NT2/D1 (cell line): ENCODE data around the gene STH.

Source experiments
- DNase-seq: peaks from one replicate; pipeline ENCODE4 v3.0.0-alpha.2; 2011; ENCODE audit warnings: low read depth, low spot score
- H3K27me3 ChIP-seq: 2 replicates; pipeline ENCODE4 v1.6.0; 2011; ENCODE audit warnings: mild to moderate bottlenecking; ENCODE audit not compliant: insufficient read length, insufficient read depth
- H3K36me3 ChIP-seq: 2 replicates; pipeline ENCODE4 v1.6.1; 2011; ENCODE audit warnings: mild to moderate bottlenecking, low read length, mixed read lengths; ENCODE audit not compliant: insufficient read depth, insufficient read length
- H3K4me1 ChIP-seq: 2 replicates; pipeline ENCODE4 v1.5.1; 2011; ENCODE audit not compliant: insufficient read depth, insufficient read length
- H3K4me3 ChIP-seq: 2 replicates; pipeline ENCODE4 v1.5.1; 2011; ENCODE audit warnings: low read depth; ENCODE audit not compliant: insufficient read length
- H3K9ac ChIP-seq: 2 replicates; pipeline ENCODE4 v1.6.0; 2011; ENCODE audit warnings: low read depth; ENCODE audit not compliant: insufficient read length
- H3K9me3 ChIP-seq: 2 replicates; pipeline ENCODE4 v1.5.1; 2011; ENCODE audit warnings: mild to moderate bottlenecking, low read length; ENCODE audit not compliant: insufficient read depth
- SUZ12 ChIP-seq: IDR thresholded peaks from 2 replicates; pipeline ENCODE4 v1.6.1; 2011; ENCODE audit not compliant: insufficient read length, insufficient read depth; ENCODE audit errors: extremely low read depth
- YY1 ChIP-seq: IDR thresholded peaks from 2 replicates; pipeline ENCODE4 v1.6.1; 2011; ENCODE audit not compliant: insufficient read length, insufficient read depth
- ZNF274 ChIP-seq: IDR thresholded peaks from 2 replicates; pipeline ENCODE4 v1.6.1; 2011; ENCODE audit warnings: mild to moderate bottlenecking, low read depth, low read length

Gene STH

DNA sequence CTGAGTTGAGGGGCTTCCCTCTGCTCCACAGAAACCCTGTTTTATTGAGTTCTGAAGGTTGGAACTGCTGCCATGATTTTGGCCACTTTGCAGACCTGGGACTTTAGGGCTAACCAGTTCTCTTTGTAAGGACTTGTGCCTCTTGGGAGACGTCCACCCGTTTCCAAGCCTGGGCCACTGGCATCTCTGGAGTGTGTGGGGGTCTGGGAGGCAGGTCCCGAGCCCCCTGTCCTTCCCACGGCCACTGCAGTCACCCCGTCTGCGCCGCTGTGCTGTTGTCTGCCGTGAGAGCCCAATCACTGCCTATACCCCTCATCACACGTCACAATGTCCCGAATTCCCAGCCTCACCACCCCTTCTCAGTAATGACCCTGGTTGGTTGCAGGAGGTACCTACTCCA lies 26.0 kb downstream of the STH start:
- no peak for DNase-seq
- H3K27me3 ChIP-seq, result no peaks in the 10 kb centered on the region
- peaks cover 23% of the 10 kb centered on the region for H3K4me1 ChIP-seq
- H3K36me3 ChIP-seq, result peaks cover 42% of the 10 kb centered on the region
- H3K9me3 ChIP-seq, result no peaks in the 10 kb centered on the region
- H3K4me3 ChIP-seq, result no peak overlapping the region
- no peak overlapping the region for H3K9ac ChIP-seq
- no peak for TF ChIP-seq SUZ12
- TF ChIP-seq ZNF274, result no peak
- TF ChIP-seq YY1, result no peak

DNA sequence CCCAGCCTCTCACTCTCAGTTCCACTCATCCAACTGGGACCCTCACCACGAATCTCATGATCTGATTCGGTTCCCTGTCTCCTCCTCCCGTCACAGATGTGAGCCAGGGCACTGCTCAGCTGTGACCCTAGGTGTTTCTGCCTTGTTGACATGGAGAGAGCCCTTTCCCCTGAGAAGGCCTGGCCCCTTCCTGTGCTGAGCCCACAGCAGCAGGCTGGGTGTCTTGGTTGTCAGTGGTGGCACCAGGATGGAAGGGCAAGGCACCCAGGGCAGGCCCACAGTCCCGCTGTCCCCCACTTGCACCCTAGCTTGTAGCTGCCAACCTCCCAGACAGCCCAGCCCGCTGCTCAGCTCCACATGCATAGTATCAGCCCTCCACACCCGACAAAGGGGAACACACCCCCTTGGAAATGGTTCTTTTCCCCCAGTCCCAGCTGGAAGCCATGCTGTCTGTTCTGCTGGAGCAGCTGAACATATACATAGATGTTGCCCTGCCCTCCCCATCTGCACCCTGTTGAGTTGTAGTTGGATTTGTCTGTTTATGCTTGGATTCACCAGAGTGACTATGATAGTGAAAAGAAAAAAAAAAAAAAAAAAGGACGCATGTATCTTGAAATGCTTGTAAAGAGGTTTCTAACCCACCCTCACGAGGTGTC lies 26.6 kb downstream of the STH start:
- Histone ChIP-seq H3K4me3 (no peak overlapping the region), H3K27me3 (no peaks in the 10 kb centered on the region), H3K9me3 (no peaks in the 10 kb centered on the region), H3K9ac (no peak overlapping the region), H3K36me3 (peaks cover 48% of the 10 kb centered on the region), H3K4me1 (peaks cover 23% of the 10 kb centered on the region)
- DNase-seq, result no peak
- TF ChIP-seq ZNF274 (no peak), YY1 (no peak), SUZ12 (no peak)

DNA sequence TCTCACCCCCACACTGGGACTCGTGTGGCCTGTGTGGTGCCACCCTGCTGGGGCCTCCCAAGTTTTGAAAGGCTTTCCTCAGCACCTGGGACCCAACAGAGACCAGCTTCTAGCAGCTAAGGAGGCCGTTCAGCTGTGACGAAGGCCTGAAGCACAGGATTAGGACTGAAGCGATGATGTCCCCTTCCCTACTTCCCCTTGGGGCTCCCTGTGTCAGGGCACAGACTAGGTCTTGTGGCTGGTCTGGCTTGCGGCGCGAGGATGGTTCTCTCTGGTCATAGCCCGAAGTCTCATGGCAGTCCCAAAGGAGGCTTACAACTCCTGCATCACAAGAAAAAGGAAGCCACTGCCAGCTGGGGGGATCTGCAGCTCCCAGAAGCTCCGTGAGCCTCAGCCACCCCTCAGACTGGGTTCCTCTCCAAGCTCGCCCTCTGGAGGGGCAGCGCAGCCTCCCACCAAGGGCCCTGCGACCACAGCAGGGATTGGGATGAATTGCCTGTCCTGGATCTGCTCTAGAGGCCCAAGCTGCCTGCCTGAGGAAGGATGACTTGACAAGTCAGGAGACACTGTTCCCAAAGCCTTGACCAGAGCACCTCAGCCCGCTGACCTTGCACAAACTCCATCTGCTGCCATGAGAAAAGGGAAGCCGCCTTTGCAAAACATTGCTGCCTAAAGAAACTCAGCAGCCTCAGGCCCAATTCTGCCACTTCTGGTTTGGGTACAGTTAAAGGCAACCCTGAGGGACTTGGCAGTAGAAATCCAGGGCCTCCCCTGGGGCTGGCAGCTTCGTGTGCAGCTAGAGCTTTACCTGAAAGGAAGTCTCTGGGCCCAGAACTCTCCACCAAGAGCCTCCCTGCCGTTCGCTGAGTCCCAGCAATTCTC lies 27.4 kb downstream of the STH start:
- no peak overlapping the region for H3K4me3 ChIP-seq
- no peak overlapping the region for H3K9ac ChIP-seq
- H3K9me3 ChIP-seq, result no peaks in the 10 kb centered on the region
- peaks cover 55% of the 10 kb centered on the region for H3K36me3 ChIP-seq
- TF ChIP-seq YY1 (no peak), SUZ12 (no peak), ZNF274 (no peak)
- H3K4me1 ChIP-seq, result peaks cover 18% of the 10 kb centered on the region
- DNase-seq, result no peak
- H3K27me3 ChIP-seq, result no peaks in the 10 kb centered on the region

DNA sequence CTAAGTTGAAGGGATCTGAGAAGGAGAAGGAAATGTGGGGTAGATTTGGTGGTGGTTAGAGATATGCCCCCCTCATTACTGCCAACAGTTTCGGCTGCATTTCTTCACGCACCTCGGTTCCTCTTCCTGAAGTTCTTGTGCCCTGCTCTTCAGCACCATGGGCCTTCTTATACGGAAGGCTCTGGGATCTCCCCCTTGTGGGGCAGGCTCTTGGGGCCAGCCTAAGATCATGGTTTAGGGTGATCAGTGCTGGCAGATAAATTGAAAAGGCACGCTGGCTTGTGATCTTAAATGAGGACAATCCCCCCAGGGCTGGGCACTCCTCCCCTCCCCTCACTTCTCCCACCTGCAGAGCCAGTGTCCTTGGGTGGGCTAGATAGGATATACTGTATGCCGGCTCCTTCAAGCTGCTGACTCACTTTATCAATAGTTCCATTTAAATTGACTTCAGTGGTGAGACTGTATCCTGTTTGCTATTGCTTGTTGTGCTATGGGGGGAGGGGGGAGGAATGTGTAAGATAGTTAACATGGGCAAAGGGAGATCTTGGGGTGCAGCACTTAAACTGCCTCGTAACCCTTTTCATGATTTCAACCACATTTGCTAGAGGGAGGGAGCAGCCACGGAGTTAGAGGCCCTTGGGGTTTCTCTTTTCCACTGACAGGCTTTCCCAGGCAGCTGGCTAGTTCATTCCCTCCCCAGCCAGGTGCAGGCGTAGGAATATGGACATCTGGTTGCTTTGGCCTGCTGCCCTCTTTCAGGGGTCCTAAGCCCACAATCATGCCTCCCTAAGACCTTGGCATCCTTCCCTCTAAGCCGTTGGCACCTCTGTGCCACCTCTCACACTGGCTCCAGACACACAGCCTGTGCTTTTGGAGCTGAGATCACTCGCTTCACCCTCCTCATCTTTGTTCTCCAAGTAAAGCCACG lies 28.3 kb downstream of the STH start:
- Histone ChIP-seq H3K36me3 (peaks cover 64% of the 10 kb centered on the region), H3K4me1 (peaks cover 16% of the 10 kb centered on the region), H3K9me3 (no peaks in the 10 kb centered on the region), H3K9ac (peak overlapping the region; percentile 15), H3K27me3 (no peaks in the 10 kb centered on the region), H3K4me3 (no peak overlapping the region)
- TF ChIP-seq YY1, result no peak
- TF ChIP-seq ZNF274, result no peak
- no peak for TF ChIP-seq SUZ12
- no peak for DNase-seq

DNA sequence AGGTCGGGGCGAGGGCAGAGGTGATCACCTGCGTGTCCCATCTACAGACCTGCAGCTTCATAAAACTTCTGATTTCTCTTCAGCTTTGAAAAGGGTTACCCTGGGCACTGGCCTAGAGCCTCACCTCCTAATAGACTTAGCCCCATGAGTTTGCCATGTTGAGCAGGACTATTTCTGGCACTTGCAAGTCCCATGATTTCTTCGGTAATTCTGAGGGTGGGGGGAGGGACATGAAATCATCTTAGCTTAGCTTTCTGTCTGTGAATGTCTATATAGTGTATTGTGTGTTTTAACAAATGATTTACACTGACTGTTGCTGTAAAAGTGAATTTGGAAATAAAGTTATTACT lies 28.9 kb downstream of the STH start:
- H3K4me1 ChIP-seq, result peaks cover 16% of the 10 kb centered on the region
- H3K36me3 ChIP-seq, result peaks cover 70% of the 10 kb centered on the region
- H3K27me3 ChIP-seq, result no peaks in the 10 kb centered on the region
- H3K9me3 ChIP-seq, result no peaks in the 10 kb centered on the region
- no peak for TF ChIP-seq YY1
- DNase-seq, result no peak
- peak overlapping the region; percentile 15 for H3K9ac ChIP-seq
- no peak overlapping the region for H3K4me3 ChIP-seq

DNA sequence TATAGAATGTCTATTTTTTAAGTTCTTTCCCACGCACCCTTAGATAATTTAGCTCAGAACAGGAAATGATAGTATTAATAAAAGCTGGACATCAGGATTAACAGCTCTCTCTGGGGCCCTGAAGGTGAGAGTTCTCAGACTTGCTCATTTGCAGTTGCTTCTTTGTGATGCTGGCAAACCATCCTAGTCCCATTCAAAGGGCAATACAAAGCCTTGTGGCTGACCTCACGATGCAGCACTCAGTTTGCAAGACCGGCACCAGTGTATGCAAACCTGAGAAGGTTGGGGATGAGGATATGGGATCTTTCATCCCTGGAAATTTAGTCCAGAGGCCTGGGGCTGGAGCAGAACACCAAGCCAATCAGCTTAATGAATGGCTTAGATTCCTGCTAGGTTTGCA lies 29.3 kb downstream of the STH start:
- TF ChIP-seq ZNF274 (no peak), YY1 (no peak), SUZ12 (no peak)
- Histone ChIP-seq H3K36me3 (peaks cover 74% of the 10 kb centered on the region), H3K4me1 (peaks cover 16% of the 10 kb centered on the region), H3K9me3 (no peaks in the 10 kb centered on the region), H3K9ac (no peak overlapping the region), H3K27me3 (no peaks in the 10 kb centered on the region), H3K4me3 (no peak overlapping the region)
- DNase-seq, result peak; percentile 30
